ENCODE data around the gene DPH3. TPM values are rescaled to one million over a fixed set of nuclear protein-coding genes. Genes with fewer than 3 reads are reported as not detected.

The DPH3 gene
- total and polyA plus RNA-seq, 2 donors (not counting 3 experiments of a cell fraction or from before 2014, with no cell fraction given), result 7.7 to 28.7 TPM

DNA sequence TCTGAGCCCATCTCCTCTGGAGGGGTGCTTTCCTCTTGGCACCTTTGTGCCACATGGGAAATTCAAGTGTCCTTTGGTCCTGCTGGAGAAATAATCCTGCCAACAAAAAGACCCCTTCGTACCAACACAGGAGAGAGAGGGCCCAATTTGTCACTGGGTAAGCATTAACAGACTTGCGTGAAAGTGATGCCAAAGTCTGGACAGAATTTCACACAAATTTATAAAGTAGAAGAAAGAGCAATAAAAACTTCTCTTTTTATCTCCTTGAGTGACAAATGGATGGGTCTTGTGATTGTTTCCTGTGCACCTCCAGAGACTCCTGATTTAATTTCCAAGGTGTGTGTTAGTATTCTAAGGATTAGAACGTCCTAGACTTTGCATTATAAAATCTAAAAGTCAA, 14.9 kb downstream of the DPH3 start:
- intact Hi-C loops (cut with micrococcal nuclease) (loop anchor here (1.0 kb wide), 1 partner anchor 1048 kb away; no protein-coding TSS in a partner anchor), dilution Hi-C loops (cut with MboI; ENCODE audit: extremely low pct_ligation_motif_present, low sequenced_read_pairs) (no loop called here)
- Histone ChIP-seq H3K4me3 (replicated peaks in 1 of 3; ENCODE audit: insufficient read depth in 1 of 3, low read depth in 1 of 3, low read length in 3 of 3) (no peak overlapping the region), H3K4me1 (ENCODE audit: control insufficient read depth, extremely low read depth, insufficient read depth, low read length) (no peaks in the 10 kb centered on the region), H3K79me2 (ENCODE audit: control insufficient read depth, insufficient read depth, low read length) (no peaks in the 10 kb centered on the region), H3K27ac (ENCODE audit: insufficient read depth, low read depth, low read length) (no peak overlapping the region), H3K27me3 (ENCODE audit: control insufficient read depth in 2 of 2, insufficient read depth in 2 of 2, low read length in 2 of 2) (no peaks in the 10 kb centered on the region), H4K20me1 (replicated peaks; ENCODE audit: control insufficient read depth, extremely low read depth, insufficient read depth, low read length) (no peaks in the 10 kb centered on the region), H3K36me3 (ENCODE audit: control insufficient read depth in 2 of 2, extremely low read depth in 1 of 2, insufficient read depth in 2 of 2, low read length in 2 of 2) (no peaks in the 10 kb centered on the region), H3K4me2 (ENCODE audit: insufficient read depth, low read length) (no peak overlapping the region), H3K9ac (replicated peaks; ENCODE audit: extremely low read depth, insufficient read depth, low read length) (no peak overlapping the region), H2AFZ (ENCODE audit: low read depth, low read length) (no peak overlapping the region), H3K9me1 (replicated peaks; ENCODE audit: control insufficient read depth, extremely low read depth, insufficient read depth, low read length) (no peaks in the 10 kb centered on the region), H3K9me3 (replicated peaks; ENCODE audit: control insufficient read depth, insufficient read depth, low read length) (no peaks in the 10 kb centered on the region)
- ChIA-PET CTCF (no interaction called here), POLR2A (no interaction called here)
- no peak for TF ChIP-seq MYC (IDR thresholded peaks at IDR 0.05; ENCODE audit: low read depth, low read length)
- TF ChIP-seq EZH2 (IDR thresholded peaks at IDR 0.05; ENCODE audit: borderline replicate concordance, low read depth, low read length, severe bottlenecking), result no peak
- TF ChIP-seq GATA2 (IDR thresholded peaks at IDR 0.05; ENCODE audit: insufficient read depth, insufficient read length, low read depth, low read length), result no peak
- TF ChIP-seq FOS (IDR thresholded peaks at IDR 0.05; ENCODE audit: borderline replicate concordance, insufficient read depth, low read length), result no peak
- no peak for TF ChIP-seq POLR2AphosphoS5 (IDR thresholded peaks at IDR 0.05; ENCODE audit: insufficient read depth, low read depth, low read length)
- TF ChIP-seq POLR2A (IDR thresholded peaks at IDR 0.05; ENCODE audit: low read depth, low read length), result no peak
- TF ChIP-seq, protein P1, sequence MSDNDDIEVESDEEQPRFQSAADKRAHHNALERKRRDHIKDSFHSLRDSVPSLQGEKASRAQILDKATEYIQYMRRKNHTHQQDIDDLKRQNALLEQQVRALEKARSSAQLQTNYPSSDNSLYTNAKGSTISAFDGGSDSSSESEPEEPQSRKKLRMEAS (IDR thresholded peaks at IDR 0.05; ENCODE audit: insufficient read depth, insufficient read length), result no peak
- TF ChIP-seq, protein P2, sequence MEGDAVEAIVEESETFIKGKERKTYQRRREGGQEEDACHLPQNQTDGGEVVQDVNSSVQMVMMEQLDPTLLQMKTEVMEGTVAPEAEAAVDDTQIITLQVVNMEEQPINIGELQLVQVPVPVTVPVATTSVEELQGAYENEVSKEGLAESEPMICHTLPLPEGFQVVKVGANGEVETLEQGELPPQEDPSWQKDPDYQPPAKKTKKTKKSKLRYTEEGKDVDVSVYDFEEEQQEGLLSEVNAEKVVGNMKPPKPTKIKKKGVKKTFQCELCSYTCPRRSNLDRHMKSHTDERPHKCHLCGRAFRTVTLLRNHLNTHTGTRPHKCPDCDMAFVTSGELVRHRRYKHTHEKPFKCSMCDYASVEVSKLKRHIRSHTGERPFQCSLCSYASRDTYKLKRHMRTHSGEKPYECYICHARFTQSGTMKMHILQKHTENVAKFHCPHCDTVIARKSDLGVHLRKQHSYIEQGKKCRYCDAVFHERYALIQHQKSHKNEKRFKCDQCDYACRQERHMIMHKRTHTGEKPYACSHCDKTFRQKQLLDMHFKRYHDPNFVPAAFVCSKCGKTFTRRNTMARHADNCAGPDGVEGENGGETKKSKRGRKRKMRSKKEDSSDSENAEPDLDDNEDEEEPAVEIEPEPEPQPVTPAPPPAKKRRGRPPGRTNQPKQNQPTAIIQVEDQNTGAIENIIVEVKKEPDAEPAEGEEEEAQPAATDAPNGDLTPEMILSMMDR (IDR thresholded peaks at IDR 0.05; ENCODE audit: extremely low read depth in 1 of 2, insufficient read depth in 1 of 2, low read depth in 1 of 2, low read length in 2 of 2), result no peak
- TF ChIP-seq JUN (IDR thresholded peaks at IDR 0.05; ENCODE audit: borderline replicate concordance, insufficient read depth, insufficient read length, low read depth), result no peak
- no TSS peak for BruUV-seq (replicated peaks)
- no peak for FAIRE-seq
- no peak for DNase-seq (ENCODE audit: low read depth, low spot score)
